NCI-H2196 treated with DMSO at 0.1 percent for 48 hours (cell line): Measurements from ENCODE around the gene GNG7.
"Not testable (repeated sequence)": the region's sequence is repeated elsewhere in the genome, so short reads cannot be mapped to it uniquely, and the experiment has no call there.

ENCODE experiments used
- DNase-seq: peaks from one replicate; lab custom pipeline; 2025; ENCODE audit not compliant: unreplicated experiment; lab: John Stamatoyannopoulos, UW

The GNG7 gene

DNA sequence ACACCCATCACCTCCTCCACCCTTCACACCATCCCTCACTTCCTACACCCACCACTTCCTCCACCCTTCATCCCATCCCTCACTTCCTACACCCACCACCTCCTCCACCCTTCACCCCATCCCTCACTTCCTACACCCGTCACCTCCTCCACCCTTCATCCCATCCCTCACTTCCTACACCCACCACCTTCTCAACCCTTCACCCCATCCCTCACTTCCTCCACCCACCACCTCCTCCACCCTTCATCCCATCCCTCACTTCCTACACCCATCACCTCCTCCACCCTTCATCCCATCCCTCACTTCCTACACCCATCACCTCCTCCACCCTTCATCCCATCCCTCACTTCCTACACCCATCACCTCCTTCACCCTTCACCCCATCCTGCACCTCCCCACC, 11.6 kb upstream of the GNG7 start:
- not testable (repeated sequence) for DNase-seq

DNA sequence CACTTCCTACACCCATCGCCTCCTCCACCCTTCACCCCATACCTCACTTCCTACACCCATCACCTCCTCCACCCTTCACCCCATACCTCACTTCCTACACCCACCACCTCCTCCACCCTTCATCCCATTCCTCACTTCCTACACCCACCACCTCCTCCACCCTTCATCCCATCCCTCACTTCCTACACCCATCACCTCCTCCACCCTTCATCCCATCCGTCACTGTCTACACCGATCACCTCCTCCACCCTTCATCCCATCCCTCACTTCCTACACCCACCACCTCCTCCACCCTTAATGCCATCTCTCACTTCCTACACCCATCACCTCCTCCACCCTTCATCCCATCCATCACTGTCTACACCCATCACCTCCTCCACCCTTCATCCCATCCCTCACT, 10.7 kb upstream of the GNG7 start:
- DNase-seq: not testable (repeated sequence)

DNA sequence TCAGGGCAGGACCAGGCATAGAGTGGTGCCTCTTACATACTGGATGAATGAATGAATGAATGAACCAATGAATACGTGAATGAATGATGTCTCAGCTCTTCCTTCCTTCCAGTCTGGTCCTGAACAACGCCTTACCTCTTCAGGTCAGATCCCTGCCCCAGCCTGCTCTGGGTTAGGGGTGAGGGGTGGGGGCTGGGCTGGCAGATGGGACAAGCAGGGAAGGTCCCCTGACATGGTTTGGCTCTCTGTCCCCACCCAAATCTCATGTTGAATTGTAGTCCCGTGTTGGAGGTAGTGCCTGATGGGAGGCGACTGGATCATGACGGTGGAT, 9.3 kb upstream of the GNG7 start:
- no peak for DNase-seq

DNA sequence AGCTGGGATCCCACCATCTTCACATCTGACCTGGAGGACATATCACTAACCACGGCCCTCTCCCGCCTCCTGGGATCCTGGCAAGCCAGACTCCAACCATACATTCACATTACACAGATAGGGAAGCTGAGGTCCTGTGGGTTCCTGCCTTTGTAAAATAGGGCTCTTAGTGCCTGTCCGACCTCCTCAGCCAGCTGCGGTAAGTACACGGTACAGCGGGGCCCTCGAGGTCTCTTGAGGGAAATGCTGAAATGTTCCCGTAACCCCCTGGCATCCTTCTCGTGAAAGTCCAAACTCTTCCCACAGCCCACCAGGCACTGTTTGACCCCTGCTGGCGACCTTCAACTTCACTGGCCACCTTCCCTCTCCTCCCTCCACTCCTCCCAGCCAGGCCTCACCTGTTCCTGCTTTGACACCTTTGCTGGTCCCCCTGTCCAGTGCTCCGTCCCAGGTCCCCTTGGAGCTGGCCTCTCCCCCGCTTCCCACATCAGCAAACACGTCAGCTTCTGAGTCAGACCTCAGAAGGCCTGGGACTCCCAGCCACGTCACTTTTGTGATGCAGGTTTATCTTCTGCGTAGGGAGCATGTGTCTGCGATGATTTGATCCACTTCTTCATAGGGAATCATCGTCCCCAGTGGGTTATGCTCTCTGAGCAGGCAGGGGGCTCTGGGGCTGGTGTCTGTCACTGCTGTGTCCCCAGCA, 8.8 kb upstream of the GNG7 start:
- DNase-seq: no peak

DNA sequence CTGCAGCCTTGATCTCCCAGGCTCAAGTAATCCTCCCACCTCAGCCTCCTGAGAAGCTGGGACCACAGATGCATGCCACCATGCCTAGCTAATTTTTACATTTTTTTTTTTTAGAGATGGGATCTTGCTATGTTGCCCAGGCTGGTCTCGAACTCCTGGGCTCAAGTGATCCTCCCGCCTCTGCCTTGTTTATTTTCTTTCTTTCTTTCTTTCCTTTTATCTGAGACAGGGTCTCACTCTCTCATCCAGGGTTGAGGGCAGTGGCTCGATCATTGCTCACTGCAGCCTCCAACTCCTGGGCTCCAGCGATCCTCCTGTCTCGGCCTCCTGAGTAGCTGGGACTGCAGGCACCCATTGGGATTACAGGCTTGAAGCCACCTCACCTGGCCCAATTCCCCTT, 3.8 kb upstream of the GNG7 start:
- no peak for DNase-seq

DNA sequence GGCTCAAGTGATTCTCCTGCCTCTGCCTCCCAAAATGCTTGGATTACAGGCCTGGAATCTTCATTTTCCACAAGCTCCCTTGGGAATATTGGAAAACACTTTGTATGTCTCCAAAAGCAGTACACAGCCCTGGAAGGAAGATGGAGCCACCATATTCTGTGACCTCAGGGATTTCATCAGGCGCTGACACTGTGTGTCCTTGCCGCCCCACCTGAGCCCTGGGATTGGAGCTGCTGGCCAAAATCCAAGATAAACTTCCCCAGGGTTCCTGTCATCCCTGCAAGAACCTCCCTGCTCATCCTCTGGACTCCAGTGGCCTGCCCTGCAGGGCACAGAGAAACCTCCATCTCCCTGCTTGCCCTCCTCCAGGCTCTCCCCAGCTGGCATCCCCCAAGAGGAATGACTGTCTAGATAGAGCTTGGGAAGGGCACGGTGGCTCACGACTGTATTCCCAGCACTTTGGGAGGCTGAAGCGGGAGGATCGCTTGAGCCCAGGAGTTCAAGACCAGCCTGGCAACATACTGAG, 1.3 kb upstream of the GNG7 start:
- no peak for DNase-seq

DNA sequence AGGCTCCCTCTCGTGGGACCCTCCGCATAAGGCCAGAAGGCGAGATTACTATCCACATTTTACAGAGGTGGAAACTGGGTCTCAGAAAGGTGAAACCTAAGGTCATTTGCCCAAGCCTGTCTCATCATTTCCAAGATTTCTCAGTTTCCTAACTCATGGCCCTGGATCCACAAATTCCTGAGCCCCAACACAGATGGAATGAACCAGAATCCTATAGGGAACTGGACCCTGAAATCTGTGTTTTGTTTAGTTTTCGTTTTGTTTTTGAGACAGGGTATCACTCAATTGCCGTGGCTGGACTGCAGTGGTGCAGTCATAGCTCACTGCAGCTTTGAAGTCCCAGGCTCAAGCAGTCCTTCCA, 563 bp upstream of the GNG7 start:
- DNase-seq: no peak

DNA sequence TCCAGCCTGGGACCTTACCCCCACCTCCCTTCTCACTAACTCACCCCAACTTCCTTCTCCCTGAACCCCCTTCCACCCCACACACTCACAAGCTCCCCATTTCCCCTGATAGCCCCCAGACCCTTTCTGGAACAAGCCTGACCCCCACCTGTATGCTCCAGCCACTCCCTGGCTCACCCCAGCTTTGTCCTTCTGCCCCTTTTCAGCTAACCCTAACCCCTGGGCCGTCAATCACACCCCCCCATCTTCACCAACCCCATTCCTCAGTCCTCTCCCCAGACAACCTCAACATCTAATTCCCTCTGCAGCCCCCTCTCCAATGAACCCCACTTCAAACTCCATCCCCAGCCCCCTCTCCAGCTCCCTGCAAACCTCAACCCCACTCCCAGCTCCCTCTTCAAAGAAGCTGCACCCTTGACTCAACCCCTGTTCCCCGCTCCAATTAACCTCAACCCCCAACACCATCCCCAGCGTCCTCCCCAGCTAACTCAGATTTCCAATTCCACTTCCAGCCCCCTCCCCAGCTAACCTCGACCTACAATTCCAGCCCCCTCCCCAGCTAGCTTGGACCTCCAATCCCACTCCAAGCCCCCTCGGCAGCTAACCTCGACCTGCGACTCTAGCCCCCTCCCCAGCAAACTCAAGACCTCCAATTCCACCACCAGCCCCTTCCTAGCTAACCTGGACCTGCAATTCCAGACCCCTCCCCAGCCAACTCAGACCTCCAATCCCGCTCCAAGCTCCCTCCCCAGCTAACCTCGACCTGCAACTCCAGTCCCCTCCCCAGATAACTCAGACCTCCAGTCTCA, 929 bp downstream of the GNG7 start:
- DNase-seq: no peak

DNA sequence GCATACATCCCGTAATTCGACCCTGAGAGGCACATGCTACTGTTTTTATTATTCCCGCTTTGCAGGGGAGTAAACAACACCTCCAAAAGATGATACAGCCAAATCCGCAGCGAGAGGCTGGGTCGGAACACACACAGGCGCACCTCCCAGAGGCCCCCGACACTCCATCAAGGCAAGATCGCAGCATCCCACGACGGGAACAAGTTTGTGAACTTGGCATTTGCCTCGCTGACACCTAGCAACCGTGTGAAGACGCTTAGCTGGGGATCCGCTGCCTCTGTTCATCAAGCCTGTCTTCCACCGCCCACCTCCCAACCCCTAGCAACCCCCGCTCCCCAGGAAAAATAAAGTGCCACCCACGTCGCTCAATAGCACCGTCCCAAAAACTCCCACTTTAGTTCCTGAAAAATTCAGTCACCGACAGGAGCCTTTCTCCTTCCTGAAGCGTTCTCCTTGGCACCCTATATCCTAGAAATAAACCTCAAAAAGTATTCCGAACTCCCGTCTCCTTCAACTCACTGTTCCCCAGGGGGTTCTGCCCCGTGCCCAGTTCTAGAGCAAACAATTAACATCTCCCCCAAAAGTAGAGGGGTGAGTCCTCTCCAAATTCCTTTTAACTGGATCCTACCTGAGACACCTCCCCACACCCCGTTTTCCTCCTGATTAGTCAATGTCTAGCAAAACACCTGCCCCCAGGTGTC, 1.7 kb downstream of the GNG7 start:
- DNase-seq: no peak

DNA sequence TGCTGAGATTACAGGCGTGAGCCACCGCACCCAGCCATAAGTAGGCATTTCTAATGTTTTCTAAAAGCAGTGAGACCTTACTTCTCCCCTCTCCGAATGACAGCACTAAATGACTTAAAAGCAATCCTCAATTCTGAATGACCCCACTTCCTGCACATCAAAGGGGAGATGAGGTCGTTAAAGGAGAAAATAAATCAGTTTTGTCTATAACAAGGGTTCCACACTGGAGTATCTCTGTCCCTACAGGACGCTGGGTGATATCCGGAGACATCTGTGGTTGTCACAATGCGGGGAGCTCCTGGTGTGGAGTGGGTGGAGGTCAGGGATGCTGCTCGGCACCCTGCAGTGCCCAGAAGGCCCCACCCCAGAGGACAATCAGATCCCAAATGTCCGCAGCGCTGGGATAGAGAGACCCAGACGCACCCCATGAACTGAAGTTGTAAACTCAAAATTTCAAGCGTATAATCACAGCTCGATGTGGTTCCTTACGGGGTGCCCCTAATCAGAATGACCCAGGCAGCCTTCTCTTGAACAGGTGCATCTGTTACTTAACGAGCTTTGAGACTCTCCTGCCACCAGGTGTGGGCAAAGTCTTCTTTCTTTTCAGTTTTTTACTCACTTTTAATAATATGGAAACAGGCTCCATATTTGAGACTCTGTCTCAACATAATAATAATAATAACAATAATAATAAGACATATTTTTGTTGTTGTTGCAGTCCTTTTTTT, 2.9 kb downstream of the GNG7 start:
- no peak for DNase-seq

DNA sequence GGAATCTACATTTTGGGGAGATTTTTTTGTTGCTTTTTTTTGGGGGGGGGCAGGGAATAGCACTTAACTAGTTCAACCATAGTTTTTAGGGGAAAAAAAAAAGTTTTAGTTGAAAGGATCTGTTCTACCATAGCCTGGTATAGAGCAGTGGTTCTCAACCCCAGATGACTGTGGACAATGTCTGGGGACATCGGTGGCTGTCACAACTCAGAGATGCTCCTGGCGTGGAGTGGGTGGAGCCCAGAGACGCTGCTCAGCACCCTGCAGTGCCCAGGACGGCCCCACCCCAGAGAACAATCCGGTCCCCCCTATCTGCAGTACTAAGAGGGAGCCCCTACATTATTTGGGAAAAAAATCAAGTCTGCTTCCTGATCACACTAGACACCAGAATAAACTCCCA, 8.3 kb downstream of the GNG7 start:
- DNase-seq: no peak

DNA sequence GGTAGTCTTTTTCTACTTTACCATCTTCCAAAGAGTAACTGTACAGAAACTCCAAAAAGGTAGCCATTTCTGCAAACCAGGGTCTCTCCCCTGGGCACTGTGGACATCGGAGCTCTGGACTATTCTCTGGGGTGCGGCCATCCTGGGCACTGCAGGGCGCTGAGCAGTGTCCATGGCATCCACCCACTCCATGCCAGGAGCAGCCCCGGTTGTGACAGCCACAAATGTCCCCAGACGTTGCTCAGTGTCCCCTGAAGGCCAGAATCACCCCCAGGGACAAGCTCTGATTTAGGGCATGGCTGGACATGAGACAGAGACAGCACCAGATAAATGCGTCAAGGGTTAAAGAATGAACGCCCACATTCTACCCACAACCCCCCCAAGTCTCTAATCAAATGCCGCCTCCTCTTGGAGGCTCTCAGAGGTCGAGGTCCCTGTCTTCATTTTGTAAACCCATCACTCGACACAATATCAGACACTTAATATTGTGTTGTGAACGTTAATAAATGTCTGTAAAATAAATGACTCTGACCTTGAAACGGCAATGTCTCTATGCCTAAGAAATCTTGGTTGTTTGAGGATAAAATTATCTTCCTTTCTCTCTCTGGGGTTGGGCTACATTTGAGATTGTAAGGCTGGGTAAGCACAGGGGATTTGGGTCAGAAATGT, 8.9 kb downstream of the GNG7 start:
- no peak for DNase-seq

DNA sequence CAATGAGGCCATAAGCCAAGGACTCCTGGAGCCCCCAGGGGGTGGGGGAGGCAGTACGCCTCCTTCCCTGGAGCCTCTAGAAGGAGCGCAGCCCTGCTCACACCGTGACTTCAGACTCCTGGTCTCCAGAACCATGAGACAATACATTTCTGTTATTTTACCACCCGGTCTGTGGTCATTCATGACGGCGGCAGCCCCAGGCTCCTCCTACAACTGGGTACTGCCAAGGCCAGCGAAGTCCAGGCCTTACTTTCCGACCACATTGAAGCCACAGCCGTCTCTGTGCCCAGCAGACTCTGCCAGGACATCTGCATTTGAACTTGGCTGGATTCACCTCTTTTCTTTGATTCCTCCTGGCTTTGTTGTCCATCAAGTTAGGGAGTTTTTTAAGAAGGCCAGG, 10.5 kb downstream of the GNG7 start:
- DNase-seq: no peak

DNA sequence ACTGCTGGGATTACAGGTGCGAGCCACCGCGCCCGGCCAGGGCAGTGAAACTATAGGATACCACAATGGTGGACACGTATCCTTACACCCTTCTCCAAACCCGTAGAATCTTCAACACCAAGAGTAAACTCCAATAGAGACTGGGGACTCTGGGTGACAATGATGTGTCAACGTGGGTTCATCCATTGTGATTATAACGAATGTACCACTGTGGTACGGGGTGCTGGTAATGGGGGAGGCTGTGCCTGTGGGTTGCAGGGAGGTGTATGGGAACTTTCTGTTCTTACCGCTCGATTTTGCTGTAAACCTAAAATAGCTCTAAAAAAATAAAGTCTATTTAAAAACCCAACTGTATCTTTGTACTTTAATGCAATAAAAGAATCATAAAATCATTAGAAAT, 11.6 kb downstream of the GNG7 start:
- no peak for DNase-seq

DNA sequence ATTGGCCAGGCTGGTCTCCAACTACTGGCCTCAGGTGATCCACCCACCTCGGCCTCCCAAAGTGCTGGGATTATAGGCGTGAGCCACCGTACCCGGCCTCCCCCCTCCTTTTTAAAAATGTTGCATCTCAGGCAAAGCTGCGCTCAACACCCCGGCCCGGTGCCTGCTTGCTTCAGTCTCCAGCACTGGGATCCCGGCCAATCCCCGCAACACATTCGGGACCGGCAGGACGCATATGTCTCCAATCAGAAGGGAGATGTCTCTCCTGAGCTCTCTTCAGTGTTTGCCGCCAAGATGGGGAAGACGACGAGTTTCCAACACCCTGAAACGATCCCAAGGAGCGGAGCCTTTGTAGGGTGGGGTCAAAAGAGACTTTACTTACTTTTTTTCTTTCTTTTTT, 16.1 kb downstream of the GNG7 start:
- no peak for DNase-seq

DNA sequence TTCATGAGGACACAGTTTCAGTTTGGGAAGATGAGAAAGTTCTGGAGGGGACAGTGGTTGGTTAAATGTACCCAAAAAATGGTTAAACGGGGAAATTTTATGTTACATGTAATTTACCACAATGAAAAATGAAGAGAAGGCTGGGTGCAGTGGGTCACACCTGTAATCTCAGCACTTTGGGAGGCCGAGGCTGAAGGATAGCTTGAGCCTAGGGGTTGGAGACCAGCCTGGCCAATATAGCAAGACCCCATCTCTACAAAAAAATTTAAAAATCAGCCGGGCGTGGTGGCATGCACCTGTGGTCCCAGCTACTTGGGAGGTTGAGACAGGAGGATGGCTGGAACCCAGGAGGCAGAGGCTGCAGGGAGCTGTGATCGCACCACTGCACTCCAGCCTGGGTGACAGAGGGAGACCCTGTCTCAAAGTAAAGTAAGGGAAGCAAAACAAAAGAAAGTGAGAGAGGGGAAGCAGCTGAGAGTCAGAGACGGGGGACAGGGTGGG, 17.2 kb downstream of the GNG7 start:
- DNase-seq: no peak

DNA sequence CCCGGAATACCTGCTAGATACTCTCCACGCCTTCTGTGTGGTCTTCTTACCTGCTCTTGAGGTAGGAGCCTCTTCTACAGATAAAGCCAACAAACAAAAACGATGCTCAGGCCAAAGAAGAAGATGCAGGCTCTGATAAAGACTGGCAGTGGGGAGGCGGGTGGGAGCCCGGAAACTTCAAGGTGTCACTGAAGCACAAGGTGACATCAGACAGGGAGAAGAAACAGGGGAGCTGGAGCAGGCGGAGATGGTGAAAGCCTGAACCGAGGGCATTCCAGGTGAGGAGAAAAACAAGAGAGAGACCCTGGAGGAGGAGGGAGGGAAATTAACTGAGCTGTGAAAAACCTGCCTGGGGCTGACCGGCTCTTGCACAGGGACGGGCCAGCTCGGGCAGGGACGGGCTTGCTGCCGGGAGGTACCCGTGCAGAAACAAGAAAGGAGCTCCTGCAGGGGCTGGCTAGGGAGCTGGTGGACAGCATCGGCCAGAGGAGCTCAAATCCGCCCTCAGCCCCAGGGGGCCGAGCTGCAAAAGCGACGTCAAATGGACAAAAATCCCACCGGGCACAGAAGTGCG, 19.0 kb downstream of the GNG7 start:
- DNase-seq: no peak

DNA sequence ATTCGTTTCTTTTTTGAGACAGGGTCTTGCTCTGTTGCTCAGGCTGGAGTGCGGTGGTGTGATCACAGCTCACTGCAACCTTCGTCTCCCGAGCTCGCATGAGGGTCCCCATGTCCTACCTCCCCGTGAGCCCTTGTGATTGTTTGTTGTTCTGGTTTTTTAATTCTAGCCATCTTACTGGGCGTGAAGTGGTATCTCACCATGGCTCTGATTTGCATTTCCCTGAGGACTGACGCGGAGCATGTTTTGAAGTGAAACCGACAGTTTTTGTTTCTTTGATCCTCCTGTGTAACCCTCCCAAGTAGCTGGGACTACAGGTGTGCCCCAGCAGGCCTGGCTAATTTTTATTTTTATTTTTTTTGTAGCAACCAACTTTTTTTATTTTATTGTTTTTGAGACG, 21.7 kb downstream of the GNG7 start:
- DNase-seq: no peak

DNA sequence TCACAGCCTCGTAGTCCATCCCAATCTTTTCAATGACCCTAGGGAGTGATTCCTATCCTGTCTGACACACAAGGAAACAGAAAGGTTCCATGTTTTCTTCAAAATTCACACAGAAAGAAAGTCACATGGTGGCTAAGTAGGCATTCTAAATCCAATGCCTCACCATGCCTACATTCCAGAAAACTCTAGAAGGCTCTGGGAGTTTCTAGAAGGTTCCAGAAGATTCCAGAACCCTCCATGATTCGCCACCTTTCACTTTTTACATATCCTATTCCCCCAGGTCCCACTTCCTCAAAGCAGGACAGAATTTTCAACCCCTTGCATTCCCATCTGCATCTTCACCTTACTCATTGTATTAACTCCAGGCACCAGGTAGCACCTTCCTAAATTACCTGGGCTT, 23.1 kb downstream of the GNG7 start:
- no peak for DNase-seq

DNA sequence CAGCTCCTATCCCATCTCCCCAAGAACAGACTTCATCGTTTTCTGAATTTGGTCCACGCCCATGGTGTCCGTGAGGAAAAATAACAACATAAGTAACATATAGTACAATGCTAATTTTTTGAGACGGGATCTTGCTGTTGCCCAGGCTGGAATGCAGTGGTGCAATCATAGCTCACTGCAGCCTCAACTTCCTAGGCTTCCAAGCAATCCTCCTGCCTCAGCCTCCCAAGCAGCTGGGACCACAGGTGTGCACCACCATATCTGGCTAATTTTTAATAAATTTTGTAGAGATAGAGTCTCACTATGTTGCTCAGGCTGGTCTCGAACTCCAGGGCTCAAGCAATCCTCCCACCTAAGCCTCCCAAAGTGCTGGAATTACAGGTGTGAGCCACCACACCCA, 23.5 kb downstream of the GNG7 start:
- not testable (repeated sequence) for DNase-seq
